ENCODE measurements around the gene C8A. TPM values are rescaled to one million over a fixed set of nuclear protein-coding genes. Genes with fewer than 3 reads are reported as not detected.

C8A gene
- total RNA-seq, 1 experiment from 2014 or later: not detected

DNA sequence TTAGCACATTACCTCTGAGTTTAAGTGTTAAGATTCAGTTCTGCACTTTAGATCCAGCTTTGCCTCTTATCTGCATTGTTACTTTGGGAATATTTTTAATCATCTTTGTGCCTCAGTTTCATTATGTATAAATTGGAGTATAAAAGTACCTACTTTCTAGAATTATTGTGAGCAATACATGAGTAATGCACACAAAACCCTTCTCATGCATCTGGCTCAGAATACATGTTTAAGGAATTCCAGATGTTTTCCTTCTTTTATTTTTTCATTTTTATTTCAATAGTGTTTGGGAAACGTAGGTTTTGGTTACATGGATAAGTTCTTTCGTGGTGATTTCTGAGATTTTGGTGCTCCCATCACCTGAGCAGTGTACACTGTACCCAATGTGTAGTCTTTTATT, 14.2 kb downstream of the C8A start:
- no peaks in the 10 kb centered on the region for H3K27me3 Mint-ChIP-seq (ENCODE audit: unreplicated experiment)
- H3K27ac Mint-ChIP-seq (ENCODE audit: unreplicated experiment): no peak overlapping the region
- no peaks in the 10 kb centered on the region for H3K4me1 Mint-ChIP-seq (ENCODE audit: low read depth, unreplicated experiment)
- no TSS peak for BruUV-seq (replicated peaks)
- TF ChIP-seq, protein P1, sequence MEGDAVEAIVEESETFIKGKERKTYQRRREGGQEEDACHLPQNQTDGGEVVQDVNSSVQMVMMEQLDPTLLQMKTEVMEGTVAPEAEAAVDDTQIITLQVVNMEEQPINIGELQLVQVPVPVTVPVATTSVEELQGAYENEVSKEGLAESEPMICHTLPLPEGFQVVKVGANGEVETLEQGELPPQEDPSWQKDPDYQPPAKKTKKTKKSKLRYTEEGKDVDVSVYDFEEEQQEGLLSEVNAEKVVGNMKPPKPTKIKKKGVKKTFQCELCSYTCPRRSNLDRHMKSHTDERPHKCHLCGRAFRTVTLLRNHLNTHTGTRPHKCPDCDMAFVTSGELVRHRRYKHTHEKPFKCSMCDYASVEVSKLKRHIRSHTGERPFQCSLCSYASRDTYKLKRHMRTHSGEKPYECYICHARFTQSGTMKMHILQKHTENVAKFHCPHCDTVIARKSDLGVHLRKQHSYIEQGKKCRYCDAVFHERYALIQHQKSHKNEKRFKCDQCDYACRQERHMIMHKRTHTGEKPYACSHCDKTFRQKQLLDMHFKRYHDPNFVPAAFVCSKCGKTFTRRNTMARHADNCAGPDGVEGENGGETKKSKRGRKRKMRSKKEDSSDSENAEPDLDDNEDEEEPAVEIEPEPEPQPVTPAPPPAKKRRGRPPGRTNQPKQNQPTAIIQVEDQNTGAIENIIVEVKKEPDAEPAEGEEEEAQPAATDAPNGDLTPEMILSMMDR (IDR thresholded peaks at IDR 0.05; ENCODE audit: unreplicated experiment): no peak
- no peaks in the 10 kb centered on the region for H3K9me3 Mint-ChIP-seq (ENCODE audit: low read depth, unreplicated experiment)
- H3K36me3 Mint-ChIP-seq (ENCODE audit: insufficient read depth, unreplicated experiment): no peaks in the 10 kb centered on the region
- no peak overlapping the region for H3K4me3 Mint-ChIP-seq (ENCODE audit: low read depth, unreplicated experiment)
- intact Hi-C loops (cut with micrococcal nuclease; ENCODE audit: unreplicated experiment): no loop called here
- CTCF ChIA-PET: no interaction called here
- no peak for DNase-seq

DNA sequence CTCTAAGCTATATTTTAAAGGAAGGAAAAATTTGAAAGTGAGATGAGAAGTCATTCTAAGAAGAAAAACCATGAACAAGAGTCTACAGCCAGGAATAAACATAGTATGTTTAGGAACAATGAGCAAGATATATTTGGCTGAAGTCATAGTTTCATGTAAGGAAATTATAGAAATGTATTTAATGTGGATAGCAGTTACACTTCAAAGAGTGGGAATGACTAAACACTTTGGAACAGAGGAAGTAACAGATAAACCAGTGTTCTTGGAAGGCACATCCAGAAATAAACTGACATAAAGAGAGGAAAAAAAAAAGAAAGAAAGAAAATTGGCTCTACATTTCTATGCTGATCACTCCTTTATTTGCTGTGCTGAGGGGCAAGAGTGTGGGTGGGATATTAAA, 18.0 kb downstream of the C8A start:
- TF ChIP-seq, protein P1 (IDR thresholded peaks at IDR 0.05; ENCODE audit: unreplicated experiment): no peak
- no peaks in the 10 kb centered on the region for H3K4me1 Mint-ChIP-seq (ENCODE audit: low read depth, unreplicated experiment)
- H3K9me3 Mint-ChIP-seq (ENCODE audit: low read depth, unreplicated experiment): no peaks in the 10 kb centered on the region
- DNase-seq: no peak
- H3K4me3 Mint-ChIP-seq (ENCODE audit: low read depth, unreplicated experiment): no peak overlapping the region
- CTCF ChIA-PET: no interaction called here
- no peaks in the 10 kb centered on the region for H3K27me3 Mint-ChIP-seq (ENCODE audit: unreplicated experiment)
- BruUV-seq (replicated peaks): no TSS peak
- no peak overlapping the region for H3K27ac Mint-ChIP-seq (ENCODE audit: unreplicated experiment)
- intact Hi-C loops (cut with micrococcal nuclease; ENCODE audit: unreplicated experiment): no loop called here
- H3K36me3 Mint-ChIP-seq (ENCODE audit: insufficient read depth, unreplicated experiment): no peaks in the 10 kb centered on the region

DNA sequence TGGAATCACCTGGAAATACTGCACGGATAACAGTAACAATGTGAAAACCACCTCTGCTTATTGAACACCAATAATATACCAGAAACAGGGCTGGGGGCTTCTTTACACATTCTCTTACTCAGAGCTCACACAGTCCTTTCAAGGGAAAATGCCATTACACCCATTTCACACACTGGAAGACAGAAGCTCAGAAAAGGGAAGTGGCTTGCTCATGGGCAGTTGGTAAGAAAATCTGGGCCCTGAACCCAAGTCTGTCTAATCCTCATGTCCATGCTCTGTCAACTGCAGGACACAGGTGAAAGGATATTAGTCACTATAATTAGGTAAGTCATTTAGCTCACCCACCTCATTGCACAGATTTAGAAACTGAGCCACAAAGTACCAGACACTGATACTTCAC, 18.6 kb downstream of the C8A start:
- BruUV-seq (replicated peaks): no TSS peak
- intact Hi-C loops (cut with micrococcal nuclease; ENCODE audit: unreplicated experiment): no loop called here
- CTCF ChIA-PET: no interaction called here
- H3K36me3 Mint-ChIP-seq (ENCODE audit: insufficient read depth, unreplicated experiment): no peaks in the 10 kb centered on the region
- DNase-seq: no peak
- H3K4me3 Mint-ChIP-seq (ENCODE audit: low read depth, unreplicated experiment): no peak overlapping the region
- TF ChIP-seq, protein P1 (IDR thresholded peaks at IDR 0.05; ENCODE audit: unreplicated experiment): no peak
- no peak overlapping the region for H3K27ac Mint-ChIP-seq (ENCODE audit: unreplicated experiment)
- no peaks in the 10 kb centered on the region for H3K27me3 Mint-ChIP-seq (ENCODE audit: unreplicated experiment)
- no peaks in the 10 kb centered on the region for H3K9me3 Mint-ChIP-seq (ENCODE audit: low read depth, unreplicated experiment)
- H3K4me1 Mint-ChIP-seq (ENCODE audit: low read depth, unreplicated experiment): no peaks in the 10 kb centered on the region

DNA sequence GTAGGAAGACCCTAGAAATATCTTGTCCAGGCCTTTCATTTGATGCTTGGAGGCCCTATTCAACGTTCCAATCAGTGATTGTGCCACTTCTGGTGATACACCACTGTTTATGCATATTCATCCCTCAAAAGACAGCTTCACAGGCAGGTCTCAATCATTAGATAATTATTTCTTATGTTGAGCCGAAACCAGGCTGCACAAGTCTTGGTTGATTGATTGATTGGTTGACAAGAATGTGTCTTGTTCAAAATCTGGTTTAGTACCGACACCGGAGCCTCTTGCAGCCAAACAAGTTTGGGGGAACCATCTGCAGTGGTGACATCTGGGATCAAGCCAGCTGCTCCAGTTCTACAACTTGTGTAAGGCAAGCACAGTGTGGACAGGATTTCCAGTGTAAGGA, 20.1 kb downstream of the C8A start:
- Mint-ChIP-seq H3K9me3 (ENCODE audit: low read depth, unreplicated experiment) (no peaks in the 10 kb centered on the region), H3K27ac (ENCODE audit: unreplicated experiment) (no peak overlapping the region), H3K27me3 (ENCODE audit: unreplicated experiment) (no peaks in the 10 kb centered on the region), H3K4me1 (ENCODE audit: low read depth, unreplicated experiment) (no peaks in the 10 kb centered on the region), H3K4me3 (ENCODE audit: low read depth, unreplicated experiment) (no peak overlapping the region), H3K36me3 (ENCODE audit: insufficient read depth, unreplicated experiment) (no peaks in the 10 kb centered on the region)
- no peak for DNase-seq
- intact Hi-C loops (cut with micrococcal nuclease; ENCODE audit: unreplicated experiment): no loop called here
- TF ChIP-seq, protein P1 (IDR thresholded peaks at IDR 0.05; ENCODE audit: unreplicated experiment): no peak
- CTCF ChIA-PET: no interaction called here
- BruUV-seq (replicated peaks): no TSS peak

DNA sequence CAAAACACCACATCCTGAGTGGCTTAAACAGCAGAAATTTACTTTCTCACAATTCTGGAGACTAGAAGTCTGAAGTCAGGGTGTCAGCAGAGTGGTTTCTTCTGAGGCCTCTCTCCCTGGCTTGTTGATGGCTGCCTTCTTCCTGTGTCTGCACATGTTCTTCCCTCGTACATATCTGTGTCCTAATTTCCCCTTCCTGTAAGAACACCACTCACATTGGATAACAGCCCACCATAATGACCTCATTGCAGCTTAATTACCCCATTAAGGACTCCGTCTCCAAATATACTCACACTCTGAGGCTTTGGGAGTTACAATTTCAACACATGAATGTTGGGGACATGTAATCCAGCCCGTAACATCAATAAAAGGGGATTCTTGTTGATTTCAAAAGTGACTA, 23.4 kb downstream of the C8A start:
- Mint-ChIP-seq H3K4me1 (ENCODE audit: low read depth, unreplicated experiment) (no peaks in the 10 kb centered on the region), H3K36me3 (ENCODE audit: insufficient read depth, unreplicated experiment) (no peaks in the 10 kb centered on the region), H3K4me3 (ENCODE audit: low read depth, unreplicated experiment) (no peak overlapping the region), H3K27ac (ENCODE audit: unreplicated experiment) (no peak overlapping the region), H3K9me3 (ENCODE audit: low read depth, unreplicated experiment) (no peaks in the 10 kb centered on the region), H3K27me3 (ENCODE audit: unreplicated experiment) (no peaks in the 10 kb centered on the region)
- CTCF ChIA-PET: no interaction called here
- DNase-seq: no peak
- intact Hi-C loops (cut with micrococcal nuclease; ENCODE audit: unreplicated experiment): no loop called here
- TF ChIP-seq, protein P1 (IDR thresholded peaks at IDR 0.05; ENCODE audit: unreplicated experiment): no peak
- BruUV-seq (replicated peaks): no TSS peak
